ENCODE measurements around the gene FBXL17. TPM values are rescaled to one million over a fixed set of nuclear protein-coding genes. Genes with fewer than 3 reads are reported as not detected.

Gene FBXL17
- total RNA-seq, 1 donor from 2014 or later = 15.9 TPM

GRCh38 chr5:107930092-107930491, 451.8 kb downstream of the FBXL17 start:
- H3K27me3 Mint-ChIP-seq = no peaks in the 10 kb centered on the region
- H3K4me1 Mint-ChIP-seq (ENCODE audit: low read depth) = peaks cover 9% of the 10 kb centered on the region

GRCh38 chr5:107929080-107929479, 452.8 kb downstream of the FBXL17 start:
- Mint-ChIP-seq H3K27me3 (no peaks in the 10 kb centered on the region), H3K36me3 (ENCODE audit: insufficient read depth) (no peaks in the 10 kb centered on the region), H3K4me1 (ENCODE audit: low read depth) (peaks cover 6% of the 10 kb centered on the region)

More at GRCh38 chr5:107930092-107930491, 451.8 kb downstream of the FBXL17 start:
- no peak for DNase-seq (ENCODE audit: low spot score, unreplicated experiment)
- Mint-ChIP-seq H3K36me3 (ENCODE audit: insufficient read depth) (no peaks in the 10 kb centered on the region), H3K27ac (no peak overlapping the region), H3K9me3 (ENCODE audit: low read depth) (no peaks in the 10 kb centered on the region), H3K4me3 (ENCODE audit: low read depth) (no peak overlapping the region)
- no peak for TF ChIP-seq CTCF (IDR thresholded peaks at IDR 0.05; ENCODE audit: unreplicated experiment)

GRCh38 chr5:107926121-107926520, 455.8 kb downstream of the FBXL17 start:
- Mint-ChIP-seq H3K4me1 (ENCODE audit: low read depth) (peaks cover 4% of the 10 kb centered on the region), H3K9me3 (ENCODE audit: low read depth) (no peaks in the 10 kb centered on the region), H3K4me3 (ENCODE audit: low read depth) (no peak overlapping the region), H3K36me3 (ENCODE audit: insufficient read depth) (no peaks in the 10 kb centered on the region), H3K27me3 (no peaks in the 10 kb centered on the region), H3K27ac (no peak overlapping the region)
- no peak for DNase-seq (ENCODE audit: low spot score, unreplicated experiment)
- no peak for TF ChIP-seq CTCF (IDR thresholded peaks at IDR 0.05; ENCODE audit: unreplicated experiment)

More at GRCh38 chr5:107929080-107929479, 452.8 kb downstream of the FBXL17 start:
- Mint-ChIP-seq H3K9me3 (ENCODE audit: low read depth) (no peaks in the 10 kb centered on the region), H3K4me3 (ENCODE audit: low read depth) (no peak overlapping the region), H3K27ac (no peak overlapping the region)
- no peak for TF ChIP-seq CTCF (IDR thresholded peaks at IDR 0.05; ENCODE audit: unreplicated experiment)
- DNase-seq (ENCODE audit: low spot score, unreplicated experiment) = no peak

GRCh38 chr5:107925200-107925599, 456.7 kb downstream of the FBXL17 start:
- Mint-ChIP-seq H3K36me3 (ENCODE audit: insufficient read depth) (no peaks in the 10 kb centered on the region), H3K27ac (no peak overlapping the region), H3K4me3 (ENCODE audit: low read depth) (no peak overlapping the region), H3K9me3 (ENCODE audit: low read depth) (no peaks in the 10 kb centered on the region), H3K27me3 (no peaks in the 10 kb centered on the region), H3K4me1 (ENCODE audit: low read depth) (peaks cover 4% of the 10 kb centered on the region)
- no peak for DNase-seq (ENCODE audit: low spot score, unreplicated experiment)
- TF ChIP-seq CTCF (IDR thresholded peaks at IDR 0.05; ENCODE audit: unreplicated experiment) = no peak

- Mint-ChIP-seq H3K36me3 (ENCODE audit: insufficient read depth) (no peaks in the 10 kb centered on the region), H3K9me3 (ENCODE audit: low read depth) (no peaks in the 10 kb centered on the region), H3K4me3 (ENCODE audit: low read depth) (no peak overlapping the region), H3K27me3 (no peaks in the 10 kb centered on the region), H3K4me1 (ENCODE audit: low read depth) (no peaks in the 10 kb centered on the region), H3K27ac (no peak overlapping the region)
- DNase-seq (ENCODE audit: low spot score, unreplicated experiment) = no peak
- no peak for TF ChIP-seq CTCF (IDR thresholded peaks at IDR 0.05; ENCODE audit: unreplicated experiment)
Observed at GRCh38 chr5:107919969-107920368, 461.9 kb downstream of the FBXL17 start.
